ENCODE data around the gene CYTH2.

GRCh38 chr19:48484931-48485612 lies 15.9 kb downstream of the CYTH2 start:
- no peak for TF ChIP-seq GATA3 (IDR thresholded peaks at IDR 0.05; ENCODE audit: low read depth, low read length)
- TF ChIP-seq GATA2 (IDR thresholded peaks at IDR 0.05; ENCODE audit: low read depth, low read length), result no peak
